Left ventricle myocardium inferior (tissue), 1 donor: ENCODE data around the gene ZNFX1. TPM values are rescaled to one million over a fixed set of nuclear protein-coding genes. Genes with fewer than 3 reads are reported as not detected.
A peak's percentile ranks its signal among the peaks of the same experiment; 100 is the strongest.

Experiments used
- DNase-seq: peaks from one replicate; pipeline ENCODE4 v3.0.0-alpha.2; 2020
- H3K27ac ChIP-seq: fragments of 200-600 bp; replicated peaks from 2 replicates; pipeline ENCODE4 v1.8.0; 2021
- H3K27me3 ChIP-seq: fragments of 200-600 bp; 2 replicates; pipeline ENCODE4 v1.8.0; 2021; ENCODE audit warnings: low read depth
- H3K36me3 ChIP-seq: fragments of 200-600 bp; 2 replicates; pipeline ENCODE4 v1.8.0; 2021
- H3K4me1 ChIP-seq: fragments of 200-600 bp; 2 replicates; pipeline ENCODE4 v1.8.0; 2021
- H3K4me3 ChIP-seq: fragments of 200-600 bp; 2 replicates; pipeline ENCODE4 v1.8.0; 2021; ENCODE audit warnings: mild to moderate bottlenecking, moderate library complexity
- H3K9me3 ChIP-seq: fragments of 200-600 bp; replicated peaks from 2 replicates; pipeline ENCODE4 v1.8.0; 2021
- intact Hi-C: fragments of 100-400 bp; cut with micrococcal nuclease; formaldehyde crosslinking; loops from one replicate; pipeline ENCODE4 v1.11.0; 2022
- total RNA-seq: library from RNA; stranded (reverse); fragmentation: NEBNext Ultra II Directional; extraction: Animal tissue kit (Norgen Biotek cat#: 25700); gene quantifications from one replicate; pipeline ENCODE4 v1.2.1, GENCODE V29; 2021
- TF ChIP-seq, protein P1 (sequence below): fragments of 200-600 bp; IDR thresholded peaks from 2 replicates; pipeline ENCODE4 v1.8.0; 2021; ENCODE audit warnings: antibody characterized with exemption, mild to moderate bottlenecking, borderline replicate concordance
- donor health status: DM: no; HTN: yes; CAD: no; lungs with severe emphysema.

The ZNFX1 gene
- total RNA-seq, 1 donor from 2014 or later: 22.2 TPM

DNA sequence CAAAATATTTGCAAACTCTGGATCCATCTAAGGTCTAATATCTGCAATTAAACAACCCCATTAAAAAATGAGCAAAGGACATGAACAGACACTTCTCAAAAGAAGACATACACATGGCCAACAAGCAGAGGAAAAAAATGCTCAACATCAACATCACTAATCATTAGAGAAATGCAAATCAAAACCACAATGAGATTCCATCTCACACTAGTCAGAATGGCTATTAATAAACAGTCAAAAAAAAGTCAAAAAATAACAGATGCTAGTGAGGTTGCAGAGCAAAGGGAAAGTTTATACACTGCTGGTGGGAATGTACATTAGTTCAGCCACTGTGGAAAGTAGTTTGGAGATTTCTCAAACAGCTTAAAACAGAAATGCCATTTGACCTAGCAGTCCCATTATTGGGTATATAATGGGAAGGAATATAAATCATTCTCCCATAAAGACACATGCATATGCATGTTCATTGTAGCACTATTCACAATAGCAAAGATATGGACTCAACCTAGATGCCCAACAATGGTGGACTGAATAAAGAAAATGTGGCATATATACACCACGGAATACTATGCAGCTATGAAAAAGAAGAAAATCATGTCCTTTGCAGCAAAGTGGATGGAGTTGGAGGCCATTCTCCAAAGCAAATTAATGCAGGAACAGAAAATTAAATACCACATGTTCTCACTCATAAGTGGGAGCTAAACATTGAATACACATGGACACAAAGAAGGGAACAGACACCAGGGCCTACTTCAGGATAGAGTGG, 9.1 kb downstream of the ZNFX1 start:
- Histone ChIP-seq H3K36me3 (peaks cover 90% of the 10 kb centered on the region), H3K4me3 (peak overlapping the region; percentile 39), H3K9me3 (no peaks in the 10 kb centered on the region), H3K27me3 (no peaks in the 10 kb centered on the region), H3K27ac (no peak overlapping the region), H3K4me1 (peaks cover 83% of the 10 kb centered on the region)
- intact Hi-C loops: no loop called here
- TF ChIP-seq, protein P1, sequence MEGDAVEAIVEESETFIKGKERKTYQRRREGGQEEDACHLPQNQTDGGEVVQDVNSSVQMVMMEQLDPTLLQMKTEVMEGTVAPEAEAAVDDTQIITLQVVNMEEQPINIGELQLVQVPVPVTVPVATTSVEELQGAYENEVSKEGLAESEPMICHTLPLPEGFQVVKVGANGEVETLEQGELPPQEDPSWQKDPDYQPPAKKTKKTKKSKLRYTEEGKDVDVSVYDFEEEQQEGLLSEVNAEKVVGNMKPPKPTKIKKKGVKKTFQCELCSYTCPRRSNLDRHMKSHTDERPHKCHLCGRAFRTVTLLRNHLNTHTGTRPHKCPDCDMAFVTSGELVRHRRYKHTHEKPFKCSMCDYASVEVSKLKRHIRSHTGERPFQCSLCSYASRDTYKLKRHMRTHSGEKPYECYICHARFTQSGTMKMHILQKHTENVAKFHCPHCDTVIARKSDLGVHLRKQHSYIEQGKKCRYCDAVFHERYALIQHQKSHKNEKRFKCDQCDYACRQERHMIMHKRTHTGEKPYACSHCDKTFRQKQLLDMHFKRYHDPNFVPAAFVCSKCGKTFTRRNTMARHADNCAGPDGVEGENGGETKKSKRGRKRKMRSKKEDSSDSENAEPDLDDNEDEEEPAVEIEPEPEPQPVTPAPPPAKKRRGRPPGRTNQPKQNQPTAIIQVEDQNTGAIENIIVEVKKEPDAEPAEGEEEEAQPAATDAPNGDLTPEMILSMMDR: no peak
- no peak for DNase-seq

DNA sequence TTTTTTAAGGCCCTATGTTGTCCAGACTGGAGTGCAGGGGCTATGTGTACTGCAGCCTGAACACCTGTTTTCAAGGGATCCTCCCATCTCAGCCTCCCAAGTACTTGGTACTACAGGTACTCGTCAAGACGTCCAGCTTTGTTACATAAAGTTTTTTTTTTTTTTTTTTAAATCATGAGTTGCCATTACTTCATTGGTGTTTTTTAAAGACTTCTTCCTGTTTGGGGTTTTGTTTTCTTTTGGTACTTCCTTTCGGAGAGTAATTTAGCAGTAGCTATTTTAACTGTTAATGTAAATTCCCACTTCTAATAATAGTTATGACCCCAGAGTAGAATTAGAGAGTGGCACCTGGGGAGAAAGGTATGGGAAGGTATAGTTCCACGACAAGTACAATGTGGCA, 10.5 kb downstream of the ZNFX1 start:
- Histone ChIP-seq H3K4me3 (peak overlapping the region; percentile 39), H3K4me1 (peaks cover 68% of the 10 kb centered on the region), H3K27ac (peak overlapping the region; percentile 18), H3K27me3 (no peaks in the 10 kb centered on the region), H3K36me3 (peaks cover 90% of the 10 kb centered on the region), H3K9me3 (no peaks in the 10 kb centered on the region)
- TF ChIP-seq, protein P1: no peak
- no peak for DNase-seq
- intact Hi-C loops: no loop called here

DNA sequence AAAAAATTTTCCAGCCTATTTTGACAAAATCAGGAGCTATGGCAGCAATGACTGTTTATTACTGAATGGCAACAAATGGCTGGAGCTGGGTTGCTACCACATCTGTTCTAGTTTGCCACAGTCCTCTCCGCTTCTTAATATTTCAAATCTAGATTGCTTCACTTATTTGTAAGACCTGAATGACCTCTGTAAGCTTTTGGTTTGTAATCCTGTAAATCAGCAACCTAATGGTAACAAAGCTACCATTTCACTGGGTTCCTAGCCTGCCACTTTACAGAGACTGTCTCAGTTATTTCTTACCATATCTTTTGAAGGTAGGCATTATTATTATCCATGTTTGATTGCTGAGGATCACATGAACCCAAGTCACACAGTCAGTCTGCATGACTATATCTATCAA, 15.4 kb downstream of the ZNFX1 start:
- no peak for DNase-seq
- Histone ChIP-seq H3K9me3 (no peaks in the 10 kb centered on the region), H3K27me3 (no peaks in the 10 kb centered on the region), H3K4me3 (no peak overlapping the region), H3K36me3 (peaks cover 90% of the 10 kb centered on the region), H3K4me1 (peaks cover 22% of the 10 kb centered on the region), H3K27ac (no peak overlapping the region)
- intact Hi-C loops: no loop called here
- TF ChIP-seq, protein P1: no peak

DNA sequence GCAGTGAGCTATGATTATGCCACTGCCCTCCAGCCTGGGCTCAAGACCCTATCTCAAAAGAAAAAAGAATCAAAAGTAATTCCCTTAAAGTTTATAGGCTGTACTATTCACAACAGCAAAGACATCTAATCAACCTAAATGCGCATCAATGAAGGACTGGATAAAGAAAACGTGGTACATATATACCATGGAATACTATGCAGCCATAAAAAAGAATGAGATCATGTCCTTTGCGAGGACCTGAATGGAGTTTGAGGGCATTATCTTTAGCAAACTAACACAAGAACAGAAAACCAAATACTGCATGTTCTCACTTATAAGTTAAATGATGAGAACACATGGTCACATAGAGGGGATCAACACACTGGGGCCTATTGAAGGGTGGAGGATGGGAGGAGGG, 16.7 kb downstream of the ZNFX1 start:
- TF ChIP-seq, protein P1: no peak
- Histone ChIP-seq H3K36me3 (peaks cover 100% of the 10 kb centered on the region), H3K9me3 (no peaks in the 10 kb centered on the region), H3K27ac (no peak overlapping the region), H3K27me3 (no peaks in the 10 kb centered on the region), H3K4me3 (no peak overlapping the region), H3K4me1 (peaks cover 9% of the 10 kb centered on the region)
- DNase-seq: no peak
- intact Hi-C loops: no loop called here

DNA sequence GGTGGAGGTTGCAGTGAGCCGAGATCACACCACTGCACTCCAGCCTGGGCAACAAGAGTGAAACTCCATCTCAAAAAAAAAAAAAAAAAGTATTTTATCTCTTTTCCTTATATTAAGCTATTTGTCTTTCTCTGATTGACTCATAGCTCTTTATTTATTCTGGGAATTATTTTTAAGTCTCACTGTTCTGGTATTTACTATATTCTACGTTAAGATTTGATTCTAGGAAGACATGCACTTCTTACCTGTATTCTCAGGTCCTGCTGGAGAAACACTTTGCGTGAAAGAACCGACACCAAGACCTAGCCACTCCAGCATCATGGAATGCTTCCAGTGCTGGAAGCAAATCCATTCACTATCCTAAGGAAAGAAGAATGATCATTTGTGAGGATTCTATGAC, 17.6 kb downstream of the ZNFX1 start:
- Histone ChIP-seq H3K27ac (no peak overlapping the region), H3K4me3 (no peak overlapping the region), H3K4me1 (no peaks in the 10 kb centered on the region), H3K27me3 (no peaks in the 10 kb centered on the region), H3K9me3 (no peaks in the 10 kb centered on the region), H3K36me3 (peaks cover 100% of the 10 kb centered on the region)
- DNase-seq: no peak
- TF ChIP-seq, protein P1: no peak
- intact Hi-C loops: no loop called here
